DOHH2 (cell line): Measurements from ENCODE around the gene SIRPB1.
"Not testable (repeated sequence)": the region's sequence is repeated elsewhere in the genome, so short reads cannot be mapped to it uniquely, and the experiment has no call there.

ENCODE experiments used
- H3F3A ChIP-seq: fragments of 200-600 bp; sonication (generic), shearing (Covaris generic); 2 replicates; pipeline ENCODE4 v1.6.0; 2016; ENCODE audit warnings: antibody characterized with exemption, mild to moderate bottlenecking; ENCODE audit not compliant: control insufficient read depth, insufficient read depth
- H3K27ac ChIP-seq: fragments of 200-600 bp; sonication (generic); 2 replicates; pipeline ENCODE4 v1.5.1; 2014; ENCODE audit warnings: low read depth, mild to moderate bottlenecking, low read length, moderate library complexity
- H3K27me3 ChIP-seq: fragments of 200-600 bp; sonication (generic); 2 replicates; pipeline ENCODE4 v1.6.1; 2014; ENCODE audit warnings: mild to moderate bottlenecking, low read length, mixed read lengths; ENCODE audit not compliant: control insufficient read depth
- H3K36me3 ChIP-seq: fragments of 200-600 bp; sonication (generic); 2 replicates; pipeline ENCODE4 v1.6.1; 2014; ENCODE audit warnings: mild to moderate bottlenecking, low read length, moderate library complexity, mixed read lengths; ENCODE audit not compliant: control insufficient read depth
- H3K4me1 ChIP-seq: fragments of 200-600 bp; sonication (generic); 2 replicates; pipeline ENCODE4 v1.6.1; 2014; ENCODE audit warnings: mild to moderate bottlenecking, low read length, mixed read lengths; ENCODE audit not compliant: control insufficient read depth
- H3K4me2 ChIP-seq: fragments of 200-600 bp; sonication (generic); 2 replicates; pipeline ENCODE4 v1.6.0; 2014; ENCODE audit warnings: mild to moderate bottlenecking, low read length, moderate library complexity
- H3K4me3 ChIP-seq: fragments of 200-600 bp; sonication (generic); 2 replicates; pipeline ENCODE4 v1.5.1; 2014; ENCODE audit warnings: mild to moderate bottlenecking, low read length, mixed read lengths
- H3K79me2 ChIP-seq: fragments of 200-600 bp; sonication (generic); 2 replicates; pipeline ENCODE4 v1.6.1; 2014; ENCODE audit warnings: mild to moderate bottlenecking, low read length, mixed read lengths; ENCODE audit not compliant: control insufficient read depth
- H3K9me2 ChIP-seq: fragments of 200-600 bp; sonication (generic); replicated peaks from 2 replicates; pipeline ENCODE4 v1.6.1; 2014; ENCODE audit warnings: mild to moderate bottlenecking, low read length, mixed read lengths; ENCODE audit not compliant: control insufficient read depth
- H3K9me3 ChIP-seq: fragments of 200-600 bp; sonication (generic); 2 replicates; pipeline ENCODE4 v1.6.1; 2014; ENCODE audit warnings: antibody characterized with exemption, low read length, mixed read lengths; ENCODE audit not compliant: control insufficient read depth, insufficient read depth
- H4K20me1 ChIP-seq: fragments of 200-600 bp; sonication (generic); 2 replicates; pipeline ENCODE4 v1.6.0; 2014; ENCODE audit warnings: low read depth, mild to moderate bottlenecking, antibody characterized with exemption, low read length, moderate library complexity; ENCODE audit not compliant: control insufficient read depth, insufficient read depth
- CTCF ChIP-seq: fragments of 200-600 bp; sonication (generic); IDR thresholded peaks from one replicate; pipeline ENCODE4 v1.5.1; 2014; ENCODE audit warnings: antibody characterized with exemption, mild to moderate bottlenecking, low read depth, low read length; ENCODE audit not compliant: poor library complexity, severe bottlenecking
- EZH2phosphoT487 ChIP-seq: fragments of 200-600 bp; sonication (generic); IDR thresholded peaks from 2 replicates; pipeline ENCODE4 v1.6.1; 2017; ENCODE audit warnings: borderline replicate concordance, mild to moderate bottlenecking, antibody characterized with exemption, low read length, moderate library complexity, mixed read lengths

Gene SIRPB1

GRCh38 chr20:1616858-1617434 lies 2.9 kb downstream of the SIRPB1 start:
- H3K4me3 ChIP-seq = peak overlapping the region; percentile 36
- no peaks in the 10 kb centered on the region for H3K36me3 ChIP-seq
- peaks cover 67% of the 10 kb centered on the region for H3K4me1 ChIP-seq
- H3K27ac ChIP-seq = peak overlapping the region; percentile 45
- 0 out of 2 replicates have a peak, but pooled peaks cover 4% of the 10 kb centered on the region for H3F3A ChIP-seq
- no peaks in the 10 kb centered on the region for H3K9me2 ChIP-seq
- TF ChIP-seq CTCF (no peak), EZH2phosphoT487 (no peak)
- H4K20me1 ChIP-seq = no peaks in the 10 kb centered on the region
- H3K4me2 ChIP-seq = peak overlapping the region; percentile 52
- H3K9me3 ChIP-seq = no peaks in the 10 kb centered on the region
- no peaks in the 10 kb centered on the region for H3K27me3 ChIP-seq
- H3K79me2 ChIP-seq = no peaks in the 10 kb centered on the region

GRCh38 chr20:1610404-1610803 lies 9.4 kb downstream of the SIRPB1 start:
- H3K4me1 ChIP-seq, H3K27me3 ChIP-seq, H3K9me2 ChIP-seq, H3F3A ChIP-seq, H3K4me3 ChIP-seq, H3K36me3 ChIP-seq, H3K9me3 ChIP-seq, H4K20me1 ChIP-seq, H3K27ac ChIP-seq, H3K4me2 ChIP-seq, H3K79me2 ChIP-seq: not testable (repeated sequence)

GRCh38 chr20:1608678-1609347 lies 11.0 kb downstream of the SIRPB1 start:
- not testable (repeated sequence) for H3K4me3 ChIP-seq, H3K4me2 ChIP-seq, H4K20me1 ChIP-seq, H3K27me3 ChIP-seq, H3K27ac ChIP-seq, H3K79me2 ChIP-seq, H3K4me1 ChIP-seq, H3K36me3 ChIP-seq, H3F3A ChIP-seq, H3K9me3 ChIP-seq, H3K9me2 ChIP-seq

- Histone ChIP-seq H3K9me2 (no peaks in the 10 kb centered on the region), H3K4me2 (no peak overlapping the region), H3K9me3 (no peaks in the 10 kb centered on the region), H3K27me3 (no peaks in the 10 kb centered on the region), H4K20me1 (no peaks in the 10 kb centered on the region), H3K4me3 (no peak overlapping the region), H3F3A (no peaks in the 10 kb centered on the region), H3K4me1 (no peaks in the 10 kb centered on the region), H3K36me3 (no peaks in the 10 kb centered on the region), H3K27ac (no peak overlapping the region), H3K79me2 (no peaks in the 10 kb centered on the region)
- TF ChIP-seq CTCF (no peak), EZH2phosphoT487 (no peak)
These were observed 19.1 kb downstream of the SIRPB1 start for GRCh38 chr20:1600736-1601135.
